ENCODE results near the gene SFXN4.

Gene SFXN4, protein sequence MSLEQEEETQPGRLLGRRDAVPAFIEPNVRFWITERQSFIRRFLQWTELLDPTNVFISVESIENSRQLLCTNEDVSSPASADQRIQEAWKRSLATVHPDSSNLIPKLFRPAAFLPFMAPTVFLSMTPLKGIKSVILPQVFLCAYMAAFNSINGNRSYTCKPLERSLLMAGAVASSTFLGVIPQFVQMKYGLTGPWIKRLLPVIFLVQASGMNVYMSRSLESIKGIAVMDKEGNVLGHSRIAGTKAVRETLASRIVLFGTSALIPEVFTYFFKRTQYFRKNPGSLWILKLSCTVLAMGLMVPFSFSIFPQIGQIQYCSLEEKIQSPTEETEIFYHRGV

DNA sequence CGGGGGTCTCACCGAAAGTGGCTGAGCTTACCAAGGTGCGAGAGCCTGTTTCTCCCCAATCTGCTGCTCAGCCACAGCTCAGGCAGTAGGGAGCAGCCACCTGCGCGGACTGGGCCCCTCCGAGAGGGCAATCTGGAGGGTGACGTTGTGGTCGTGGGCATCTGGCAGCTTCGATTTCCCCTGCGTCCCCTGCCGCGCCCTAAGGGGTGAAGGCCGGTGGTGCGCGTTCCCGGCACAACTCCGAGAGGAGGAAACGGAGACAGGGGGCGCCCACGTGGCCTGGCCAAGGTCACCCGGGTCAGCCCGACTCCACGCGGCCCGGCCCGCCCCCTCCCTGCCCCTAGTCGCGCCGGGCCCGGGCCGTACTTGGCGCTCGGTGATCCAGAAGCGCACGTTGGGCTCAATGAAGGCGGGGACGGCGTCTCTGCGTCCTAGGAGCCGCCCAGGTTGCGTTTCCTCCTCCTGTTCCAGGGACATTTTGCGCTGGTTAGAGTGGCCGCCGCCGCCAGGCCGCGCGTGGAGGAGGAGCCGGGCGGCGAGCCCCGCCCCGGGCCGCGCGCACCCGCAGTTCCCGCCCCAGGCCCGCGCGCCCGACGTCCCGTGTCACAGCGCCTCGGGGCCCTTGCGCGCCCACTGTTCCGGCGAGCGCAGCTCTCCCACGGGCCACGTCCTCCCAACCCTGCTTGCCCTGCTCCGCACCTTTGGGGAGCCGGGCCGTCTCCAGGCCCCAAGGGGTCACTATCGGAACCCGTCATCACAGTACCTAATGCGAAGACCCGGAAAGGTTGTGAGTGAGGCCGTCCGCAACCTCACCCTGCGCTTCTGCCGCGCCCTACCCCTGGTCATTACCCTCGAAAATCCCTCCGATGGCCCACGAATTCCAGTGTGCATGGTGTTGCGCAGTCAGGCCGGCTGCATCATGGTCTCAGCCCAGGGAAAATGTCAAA is at the start of gene SFXN4:
TSS of gene SFXN4 (minus strand) at position 544 of the 947 bp plus-strand sequence. CDS start at position 477, 67 bp downstream.
- peak; percentile 40; the same call in 1 of the 2 replicates for TF ChIP-seq EGR1 (IDR thresholded peaks at IDR 0.05)
- peak; percentile 47; the same call in 1 of the 2 replicates for TF ChIP-seq TCF12 (IDR thresholded peaks at IDR 0.05; ENCODE audit: low read depth)
- TF ChIP-seq RAD21 (IDR thresholded peaks at IDR 0.05; ENCODE audit: low read depth), result no peak
- no peak for TF ChIP-seq FOXM1 (IDR thresholded peaks at IDR 0.05; ENCODE audit: borderline replicate concordance, low read depth)
- TF ChIP-seq NFIC (IDR thresholded peaks at IDR 0.05), result no peak
- TF ChIP-seq, protein P1, sequence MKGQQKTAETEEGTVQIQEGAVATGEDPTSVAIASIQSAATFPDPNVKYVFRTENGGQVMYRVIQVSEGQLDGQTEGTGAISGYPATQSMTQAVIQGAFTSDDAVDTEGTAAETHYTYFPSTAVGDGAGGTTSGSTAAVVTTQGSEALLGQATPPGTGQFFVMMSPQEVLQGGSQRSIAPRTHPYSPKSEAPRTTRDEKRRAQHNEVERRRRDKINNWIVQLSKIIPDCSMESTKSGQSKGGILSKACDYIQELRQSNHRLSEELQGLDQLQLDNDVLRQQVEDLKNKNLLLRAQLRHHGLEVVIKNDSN (IDR thresholded peaks at IDR 0.05), result peak; percentile 93
- TF ChIP-seq EP300 (IDR thresholded peaks at IDR 0.05; ENCODE audit: borderline replicate concordance), result no peak
- TF ChIP-seq, protein P2, sequence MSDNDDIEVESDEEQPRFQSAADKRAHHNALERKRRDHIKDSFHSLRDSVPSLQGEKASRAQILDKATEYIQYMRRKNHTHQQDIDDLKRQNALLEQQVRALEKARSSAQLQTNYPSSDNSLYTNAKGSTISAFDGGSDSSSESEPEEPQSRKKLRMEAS (IDR thresholded peaks at IDR 0.05), result peak; percentile 99
- peak; percentile 57 for TF ChIP-seq YY1 (IDR thresholded peaks at IDR 0.05; ENCODE audit: low read depth)
- TF ChIP-seq ZBTB7A (IDR thresholded peaks at IDR 0.05; ENCODE audit: low read depth), result peak; percentile 92
- TF ChIP-seq TAF1 (IDR thresholded peaks at IDR 0.05; ENCODE audit: low read depth), result peak; percentile 68
- TF ChIP-seq, protein P3, sequence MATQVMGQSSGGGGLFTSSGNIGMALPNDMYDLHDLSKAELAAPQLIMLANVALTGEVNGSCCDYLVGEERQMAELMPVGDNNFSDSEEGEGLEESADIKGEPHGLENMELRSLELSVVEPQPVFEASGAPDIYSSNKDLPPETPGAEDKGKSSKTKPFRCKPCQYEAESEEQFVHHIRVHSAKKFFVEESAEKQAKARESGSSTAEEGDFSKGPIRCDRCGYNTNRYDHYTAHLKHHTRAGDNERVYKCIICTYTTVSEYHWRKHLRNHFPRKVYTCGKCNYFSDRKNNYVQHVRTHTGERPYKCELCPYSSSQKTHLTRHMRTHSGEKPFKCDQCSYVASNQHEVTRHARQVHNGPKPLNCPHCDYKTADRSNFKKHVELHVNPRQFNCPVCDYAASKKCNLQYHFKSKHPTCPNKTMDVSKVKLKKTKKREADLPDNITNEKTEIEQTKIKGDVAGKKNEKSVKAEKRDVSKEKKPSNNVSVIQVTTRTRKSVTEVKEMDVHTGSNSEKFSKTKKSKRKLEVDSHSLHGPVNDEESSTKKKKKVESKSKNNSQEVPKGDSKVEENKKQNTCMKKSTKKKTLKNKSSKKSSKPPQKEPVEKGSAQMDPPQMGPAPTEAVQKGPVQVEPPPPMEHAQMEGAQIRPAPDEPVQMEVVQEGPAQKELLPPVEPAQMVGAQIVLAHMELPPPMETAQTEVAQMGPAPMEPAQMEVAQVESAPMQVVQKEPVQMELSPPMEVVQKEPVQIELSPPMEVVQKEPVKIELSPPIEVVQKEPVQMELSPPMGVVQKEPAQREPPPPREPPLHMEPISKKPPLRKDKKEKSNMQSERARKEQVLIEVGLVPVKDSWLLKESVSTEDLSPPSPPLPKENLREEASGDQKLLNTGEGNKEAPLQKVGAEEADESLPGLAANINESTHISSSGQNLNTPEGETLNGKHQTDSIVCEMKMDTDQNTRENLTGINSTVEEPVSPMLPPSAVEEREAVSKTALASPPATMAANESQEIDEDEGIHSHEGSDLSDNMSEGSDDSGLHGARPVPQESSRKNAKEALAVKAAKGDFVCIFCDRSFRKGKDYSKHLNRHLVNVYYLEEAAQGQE (IDR thresholded peaks at IDR 0.05; ENCODE audit: low read depth), result no peak; the same call in 1 of the 2 replicates
- TF ChIP-seq CREB1 (IDR thresholded peaks at IDR 0.05; ENCODE audit: low read depth), result 0 out of 2 replicates have a peak, but pooled peaks have one; percentile 6
- TF ChIP-seq TEAD4 (IDR thresholded peaks at IDR 0.05), result no peak
- TF ChIP-seq CEBPB (IDR thresholded peaks at IDR 0.05), result no peak

DNA sequence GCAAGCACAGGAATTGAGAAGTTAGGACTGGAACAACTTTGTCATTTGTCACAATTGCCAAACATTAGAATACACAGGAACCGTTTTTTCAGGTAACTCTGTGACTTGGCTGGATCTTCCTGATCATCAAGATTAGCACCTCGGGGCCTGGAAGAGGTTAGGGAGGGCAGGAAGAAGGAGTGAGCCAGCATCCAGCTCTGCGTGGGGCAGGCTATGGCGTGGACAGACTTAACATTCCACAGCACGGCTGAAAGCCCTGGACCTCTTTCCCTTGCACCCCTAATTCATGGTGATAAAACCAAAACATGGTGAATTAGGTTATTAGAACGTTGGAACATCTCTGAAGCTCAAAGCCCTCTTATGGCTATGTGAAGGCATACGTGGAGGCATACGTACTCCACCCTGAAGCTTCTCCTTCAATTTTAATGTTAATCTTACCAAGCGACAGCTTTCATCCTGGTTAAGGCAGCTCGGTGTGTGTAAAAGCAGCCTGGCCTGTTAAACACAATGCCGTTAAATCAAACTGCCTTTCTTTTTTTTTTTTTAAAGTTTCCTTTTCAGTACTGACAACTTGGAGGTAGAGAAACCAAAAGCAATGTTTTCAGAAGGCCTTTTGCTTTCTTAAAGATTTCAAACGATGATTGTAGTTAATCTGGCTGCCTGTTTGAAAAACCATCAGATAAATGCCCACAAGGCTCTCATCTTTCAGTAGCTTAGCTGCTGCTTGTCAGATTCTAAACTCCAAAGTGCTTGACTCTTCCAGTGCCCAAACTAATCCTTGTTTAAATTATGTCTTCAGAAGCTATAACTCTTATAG is 46.3 kb upstream of the SFXN4 start:
- no peak for TF ChIP-seq YY1 (IDR thresholded peaks at IDR 0.05; ENCODE audit: low read depth)
- TF ChIP-seq, protein P3 (IDR thresholded peaks at IDR 0.05; ENCODE audit: low read depth), result no peak
- TF ChIP-seq, protein P2 (IDR thresholded peaks at IDR 0.05), result no peak

DNA sequence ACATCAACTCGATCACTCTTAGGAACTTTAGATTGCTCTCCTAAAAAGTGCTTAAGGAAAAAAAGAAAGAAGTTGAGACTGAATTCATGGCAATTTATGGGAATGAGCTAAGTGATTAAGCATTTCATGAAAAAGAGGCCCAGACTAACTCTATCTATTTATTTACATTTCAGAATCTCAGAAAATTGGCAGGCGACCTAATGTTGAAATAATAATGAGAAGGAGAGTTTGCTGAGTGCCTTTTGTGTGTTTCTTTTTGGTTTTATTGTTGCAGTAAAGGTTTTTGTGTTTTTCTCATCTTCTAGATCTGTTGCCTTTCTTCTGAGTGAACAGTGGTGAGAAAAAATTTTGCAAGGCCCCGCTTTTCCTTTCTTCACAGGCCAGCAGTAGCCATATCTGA is 45.7 kb upstream of the SFXN4 start:
- TF ChIP-seq, protein P3 (IDR thresholded peaks at IDR 0.05; ENCODE audit: low read depth), result no peak
- no peak for TF ChIP-seq EP300 (IDR thresholded peaks at IDR 0.05; ENCODE audit: borderline replicate concordance)
- no peak for TF ChIP-seq ZBTB7A (IDR thresholded peaks at IDR 0.05; ENCODE audit: low read depth)
- no peak for TF ChIP-seq CEBPB (IDR thresholded peaks at IDR 0.05)
- TF ChIP-seq YY1 (IDR thresholded peaks at IDR 0.05; ENCODE audit: low read depth), result no peak
- TF ChIP-seq TCF12 (IDR thresholded peaks at IDR 0.05; ENCODE audit: low read depth), result no peak
- TF ChIP-seq, protein P2 (IDR thresholded peaks at IDR 0.05), result no peak
- no peak for TF ChIP-seq FOXM1 (IDR thresholded peaks at IDR 0.05; ENCODE audit: borderline replicate concordance, low read depth)
- TF ChIP-seq NFIC (IDR thresholded peaks at IDR 0.05), result no peak
- TF ChIP-seq, protein P1 (IDR thresholded peaks at IDR 0.05), result no peak
- no peak for TF ChIP-seq TAF1 (IDR thresholded peaks at IDR 0.05; ENCODE audit: low read depth)
- no peak for TF ChIP-seq CREB1 (IDR thresholded peaks at IDR 0.05; ENCODE audit: low read depth)
- no peak for TF ChIP-seq EGR1 (IDR thresholded peaks at IDR 0.05)
- no peak for TF ChIP-seq TEAD4 (IDR thresholded peaks at IDR 0.05)
- TF ChIP-seq RAD21 (IDR thresholded peaks at IDR 0.05; ENCODE audit: low read depth), result no peak
